ENCODE data around the gene GINS1. TPM values are rescaled to one million over a fixed set of nuclear protein-coding genes. Genes with fewer than 3 reads are reported as not detected.

Gene GINS1
- polyA plus RNA-seq, 1 of the 3 experiments (the other 2 are of a cell fraction) = 5.1 TPM

GRCh38 chr20:25437153-25437581, 29.7 kb downstream of the GINS1 start:
- H3K9me3 ChIP-seq = no peaks in the 10 kb centered on the region
- ChIA-PET CTCF (no interaction called here), POLR2A (no interaction called here)
- peaks cover 10 to 26% of the 10 kb centered on the region in 2 experiments for H3K36me3 ChIP-seq (replicated peaks in 1 of 2; ENCODE audit: control insufficient read depth in 1 of 2, insufficient read depth in 2 of 2, low read length in 1 of 2)
- no peak overlapping the region for H3K27ac ChIP-seq (ENCODE audit: low read depth in 2 of 2, low read length in 1 of 2)
- no peak for TF ChIP-seq MEF2A (IDR thresholded peaks at IDR 0.05; ENCODE audit: borderline replicate concordance, low read depth)
- no peak for TF ChIP-seq ELF1 (IDR thresholded peaks at IDR 0.05)
- TF ChIP-seq RCOR1 (IDR thresholded peaks at IDR 0.05; ENCODE audit: low read length) = no peak
- TF ChIP-seq RAD21 (IDR thresholded peaks at IDR 0.05; ENCODE audit: low read length) = no peak
- TF ChIP-seq NFIC (IDR thresholded peaks at IDR 0.05; ENCODE audit: borderline replicate concordance) = no peak
- TF ChIP-seq TEAD4 (IDR thresholded peaks at IDR 0.05; ENCODE audit: borderline replicate concordance, insufficient read depth) = no peak
- TF ChIP-seq YY1 (IDR thresholded peaks at IDR 0.05; ENCODE audit: low read depth) = no peak
- TF ChIP-seq SMC3 (IDR thresholded peaks at IDR 0.05; ENCODE audit: low read depth, low read length) = no peak
- no peak for TF ChIP-seq EP300 (IDR thresholded peaks at IDR 0.05; ENCODE audit: borderline replicate concordance in 1 of 2, low read depth in 1 of 2, low read length in 1 of 2)
- H3K9ac ChIP-seq = no peak overlapping the region
- peaks cover 0 to 2% of the 10 kb centered on the region in 2 experiments; a peak in 1 of 4 replicates for H3K4me1 ChIP-seq (ENCODE audit: control insufficient read depth in 1 of 2, insufficient read depth in 2 of 2, low read depth in 1 of 2, low read length in 1 of 2)
- H3K4me3 ChIP-seq (ENCODE audit: low read depth in 2 of 2, low read length in 1 of 2) = no peak overlapping the region
- H3K4me2 ChIP-seq = no peak overlapping the region
- H3K9me2 ChIP-seq = no peaks in the 10 kb centered on the region
- no peak for DNase-seq
- no peaks in the 10 kb centered on the region for H3K27me3 ChIP-seq (ENCODE audit: insufficient read depth)
- no peaks in the 10 kb centered on the region for H3F3A ChIP-seq (replicated peaks; ENCODE audit: insufficient read depth)
- no peak overlapping the region for H2AFZ ChIP-seq (ENCODE audit: low read depth)
- H3K79me2 ChIP-seq (ENCODE audit: insufficient read depth) = no peaks in the 10 kb centered on the region
- WGBS (ENCODE audit: low lambda C conversion rate) = 73% methylated on average over 4 of the region's 4 CpGs
- no peaks in the 10 kb centered on the region for H4K20me1 ChIP-seq (ENCODE audit: insufficient read depth)

DNA sequence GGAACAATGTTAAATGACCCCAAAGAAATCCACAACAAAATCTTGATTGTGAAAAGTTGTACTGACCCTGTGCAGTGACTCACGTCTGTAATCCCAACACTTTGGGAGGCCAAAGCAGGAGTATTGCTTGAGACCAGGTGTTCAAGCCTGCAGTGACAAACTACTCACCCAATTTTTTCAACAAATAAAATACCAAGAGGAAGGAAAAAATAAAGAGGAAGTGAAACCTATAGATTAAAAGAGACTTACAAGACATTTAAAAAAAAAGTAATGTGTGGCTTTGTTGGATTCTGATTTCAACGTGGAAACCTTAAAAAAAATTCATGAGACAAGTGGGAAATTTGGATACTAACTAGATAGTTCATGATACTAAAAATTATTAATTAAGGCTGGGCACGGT, 31.9 kb downstream of the GINS1 start:
- ChIA-PET POLR2A (no interaction called here), CTCF (no interaction called here)
- no peak overlapping the region for H3K27ac ChIP-seq (ENCODE audit: low read depth in 2 of 2, low read length in 1 of 2)
- H3K4me1 ChIP-seq (ENCODE audit: control insufficient read depth in 1 of 2, insufficient read depth in 2 of 2, low read depth in 1 of 2, low read length in 1 of 2) = peaks cover 0 to 2% of the 10 kb centered on the region in 2 experiments; a peak in 1 of 4 replicates
- no peaks in the 10 kb centered on the region for H3K9me3 ChIP-seq
- TF ChIP-seq REST (IDR thresholded peaks at IDR 0.05; ENCODE audit: low read depth, low read length) (no peak), TCF12 (IDR thresholded peaks at IDR 0.05) (no peak), GATA2 (CRISPR knock-in tag; IDR thresholded peaks at IDR 0.05) (no peak), TAF1 (IDR thresholded peaks at IDR 0.05; ENCODE audit: borderline replicate concordance, low read depth, low read length) (no peak), ELF1 (IDR thresholded peaks at IDR 0.05) (no peak), FOSL2 (IDR thresholded peaks at IDR 0.05; ENCODE audit: borderline replicate concordance, low read depth) (no peak), RCOR1 (IDR thresholded peaks at IDR 0.05; ENCODE audit: low read length) (no peak), RFX5 (IDR thresholded peaks at IDR 0.05; ENCODE audit: low read length) (no peak), RXRA (IDR thresholded peaks at IDR 0.05; ENCODE audit: borderline replicate concordance, low read depth) (no peak), FOXJ3 (CRISPR knock-in tag; IDR thresholded peaks at IDR 0.05) (no peak), NFIC (IDR thresholded peaks at IDR 0.05; ENCODE audit: borderline replicate concordance) (no peak), USF2 (IDR thresholded peaks at IDR 0.05; ENCODE audit: borderline replicate concordance, low read depth, low read length) (no peak), MEF2A (IDR thresholded peaks at IDR 0.05; ENCODE audit: borderline replicate concordance, low read depth) (no peak), TEAD4 (IDR thresholded peaks at IDR 0.05; ENCODE audit: borderline replicate concordance, insufficient read depth) (no peak), PBX3 (IDR thresholded peaks at IDR 0.05) (no peak), RAD21 (IDR thresholded peaks at IDR 0.05; ENCODE audit: low read length) (no peak), JUND (IDR thresholded peaks at IDR 0.05) (no peak), POLR2AphosphoS5 (IDR thresholded peaks at IDR 0.05; ENCODE audit: low read depth, low read length) (no peak)
- TF ChIP-seq, protein P1, sequence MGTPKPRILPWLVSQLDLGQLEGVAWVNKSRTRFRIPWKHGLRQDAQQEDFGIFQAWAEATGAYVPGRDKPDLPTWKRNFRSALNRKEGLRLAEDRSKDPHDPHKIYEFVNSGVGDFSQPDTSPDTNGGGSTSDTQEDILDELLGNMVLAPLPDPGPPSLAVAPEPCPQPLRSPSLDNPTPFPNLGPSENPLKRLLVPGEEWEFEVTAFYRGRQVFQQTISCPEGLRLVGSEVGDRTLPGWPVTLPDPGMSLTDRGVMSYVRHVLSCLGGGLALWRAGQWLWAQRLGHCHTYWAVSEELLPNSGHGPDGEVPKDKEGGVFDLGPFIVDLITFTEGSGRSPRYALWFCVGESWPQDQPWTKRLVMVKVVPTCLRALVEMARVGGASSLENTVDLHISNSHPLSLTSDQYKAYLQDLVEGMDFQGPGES (IDR thresholded peaks at IDR 0.05; ENCODE audit: low read depth, low read length) = no peak
- TF ChIP-seq, protein P2, sequence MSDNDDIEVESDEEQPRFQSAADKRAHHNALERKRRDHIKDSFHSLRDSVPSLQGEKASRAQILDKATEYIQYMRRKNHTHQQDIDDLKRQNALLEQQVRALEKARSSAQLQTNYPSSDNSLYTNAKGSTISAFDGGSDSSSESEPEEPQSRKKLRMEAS (IDR thresholded peaks at IDR 0.05; ENCODE audit: low read depth) = no peak
- H3K79me2 ChIP-seq (ENCODE audit: insufficient read depth) = no peaks in the 10 kb centered on the region
- no peak overlapping the region for H3K4me2 ChIP-seq
- no peak for DNase-seq
- no peak overlapping the region for H3K9ac ChIP-seq
- no peaks in the 10 kb centered on the region for H3F3A ChIP-seq (replicated peaks; ENCODE audit: insufficient read depth)
- peaks cover 7 to 25% of the 10 kb centered on the region in 2 experiments for H3K36me3 ChIP-seq (replicated peaks in 1 of 2; ENCODE audit: control insufficient read depth in 1 of 2, insufficient read depth in 2 of 2, low read length in 1 of 2)
- H3K4me3 ChIP-seq (ENCODE audit: low read depth in 2 of 2, low read length in 1 of 2) = no peak overlapping the region
- H4K20me1 ChIP-seq (ENCODE audit: insufficient read depth) = no peaks in the 10 kb centered on the region
- H3K9me2 ChIP-seq = no peaks in the 10 kb centered on the region
- no peaks in the 10 kb centered on the region for H3K27me3 ChIP-seq (ENCODE audit: insufficient read depth)
- H2AFZ ChIP-seq (ENCODE audit: low read depth) = no peak overlapping the region
- WGBS (ENCODE audit: low lambda C conversion rate) = 91% methylated on average over 3 of the region's 3 CpGs
